Chondrocyte (in vitro differentiated cells): ENCODE data around the gene BAIAP2L1. TPM values are rescaled to one million over a fixed set of nuclear protein-coding genes. Genes with fewer than 3 reads are reported as not detected.
A peak's percentile ranks its signal among the peaks of the same experiment; 100 is the strongest.

Source experiments
- DNase-seq: peaks from one replicate; pipeline ENCODE4 v3.0.0; 2021; ENCODE audit warnings: mixed read lengths, low spot score
- H3K27ac Mint-ChIP-seq: one replicate; pipeline ENCODE4 v1.8.0; 2021; ENCODE audit warnings: mild to moderate bottlenecking, moderate library complexity, mixed read lengths; ENCODE audit not compliant: unreplicated experiment
- H3K27me3 Mint-ChIP-seq: 2 replicates; pipeline ENCODE4 v1.8.0; 2021; ENCODE audit warnings: low read depth, mixed read lengths
- H3K36me3 Mint-ChIP-seq: 2 replicates; pipeline ENCODE4 v1.8.0; 2021; ENCODE audit warnings: low read depth, mixed read lengths
- H3K4me1 Mint-ChIP-seq: 2 replicates; pipeline ENCODE4 v1.8.0; 2021; ENCODE audit warnings: low read depth, mild to moderate bottlenecking, mixed read lengths
- H3K4me3 Mint-ChIP-seq: one replicate; pipeline ENCODE4 v1.8.0; 2021; ENCODE audit warnings: mild to moderate bottlenecking, moderate library complexity, mixed read lengths; ENCODE audit not compliant: unreplicated experiment
- H3K9me3 Mint-ChIP-seq: 2 replicates; pipeline ENCODE4 v1.8.0; 2021; ENCODE audit warnings: low read depth, mixed read lengths
- CTCF ChIP-seq: fragments of 200-600 bp; sonication (generic); IDR thresholded peaks from 2 replicates; pipeline ENCODE4 v1.5.0; 2021; ENCODE audit warnings: antibody characterized with exemption, mild to moderate bottlenecking, moderate library complexity
- total RNA-seq: library from RNA; stranded (reverse); gene quantifications from 3 replicates; pipeline ENCODE4 v1.2.1, GENCODE V29; 2021

The BAIAP2L1 gene
- total RNA-seq, 1 donor from 2014 or later, result 12.4 TPM

GRCh38 chr7:98329100-98329790, 71.6 kb downstream of the BAIAP2L1 start:
- DNase-seq, result peak; percentile 28
- Mint-ChIP-seq H3K4me3 (no peak overlapping the region), H3K9me3 (peaks cover 14% of the 10 kb centered on the region)

GRCh38 chr7:98324782-98325181, 76.1 kb downstream of the BAIAP2L1 start:
- Mint-ChIP-seq H3K27me3 (no peaks in the 10 kb centered on the region), H3K4me3 (no peak overlapping the region), H3K36me3 (no peaks in the 10 kb centered on the region), H3K9me3 (no peaks in the 10 kb centered on the region), H3K4me1 (peaks cover 27% of the 10 kb centered on the region), H3K27ac (no peak overlapping the region)
- TF ChIP-seq CTCF, result no peak
- DNase-seq, result no peak

More at GRCh38 chr7:98329100-98329790, 71.6 kb downstream of the BAIAP2L1 start:
- H3K36me3 Mint-ChIP-seq, result peaks cover 6% of the 10 kb centered on the region
- no peak for TF ChIP-seq CTCF
- H3K4me1 Mint-ChIP-seq, result peaks cover 32% of the 10 kb centered on the region
- H3K27ac Mint-ChIP-seq, result peak overlapping the region; percentile 89
- H3K27me3 Mint-ChIP-seq, result no peaks in the 10 kb centered on the region

- H3K36me3 Mint-ChIP-seq, result no peaks in the 10 kb centered on the region
- H3K4me1 Mint-ChIP-seq, result peaks cover 17% of the 10 kb centered on the region
- H3K27me3 Mint-ChIP-seq, result no peaks in the 10 kb centered on the region
- H3K4me3 Mint-ChIP-seq, result no peak overlapping the region
- no peak for TF ChIP-seq CTCF
- H3K27ac Mint-ChIP-seq, result no peak overlapping the region
- no peak for DNase-seq
- H3K9me3 Mint-ChIP-seq, result no peaks in the 10 kb centered on the region
Measured at GRCh38 chr7:98323597-98324322, 77.1 kb downstream of the BAIAP2L1 start.

GRCh38 chr7:98322331-98323270, 78.3 kb downstream of the BAIAP2L1 start:
- Mint-ChIP-seq H3K27ac (no peak overlapping the region), H3K9me3 (no peaks in the 10 kb centered on the region), H3K4me1 (peaks cover 15% of the 10 kb centered on the region), H3K4me3 (no peak overlapping the region), H3K36me3 (peaks cover 5% of the 10 kb centered on the region), H3K27me3 (no peaks in the 10 kb centered on the region)
- no peak for TF ChIP-seq CTCF
- DNase-seq, result no peak

- no peaks in the 10 kb centered on the region for H3K27me3 Mint-ChIP-seq
- no peak overlapping the region for H3K4me3 Mint-ChIP-seq
- H3K27ac Mint-ChIP-seq, result no peak overlapping the region
- H3K9me3 Mint-ChIP-seq, result no peaks in the 10 kb centered on the region
- TF ChIP-seq CTCF, result no peak
- DNase-seq, result no peak
- peaks cover 10% of the 10 kb centered on the region for H3K4me1 Mint-ChIP-seq
- H3K36me3 Mint-ChIP-seq, result peaks cover 13% of the 10 kb centered on the region
Measured at GRCh38 chr7:98321301-98321700, 79.6 kb downstream of the BAIAP2L1 start.
